Smooth muscle cell (in vitro differentiated cells): Measurements from ENCODE around the gene AHI1. TPM values are rescaled to one million over a fixed set of nuclear protein-coding genes. Genes with fewer than 3 reads are reported as not detected.
A peak's percentile ranks its signal among the peaks of the same experiment; 100 is the strongest.

Experiments used
- DNase-seq: peaks from one replicate; lab custom pipeline; 2025; ENCODE audit not compliant: unreplicated experiment; lab: John Stamatoyannopoulos, UW
- H2AFZ ChIP-seq: fragments of 200-600 bp; sonication (generic); 2 replicates; pipeline ENCODE4 v1.6.0; 2016; ENCODE audit warnings: antibody characterized with exemption, low read depth, mild to moderate bottlenecking
- H3F3A ChIP-seq: fragments of 200-600 bp; sonication (generic); 2 replicates; pipeline ENCODE4 v1.6.0; 2017; ENCODE audit warnings: antibody characterized with exemption, low read depth
- H3K27ac ChIP-seq: fragments of 200-600 bp; sonication (generic); 2 replicates; pipeline ENCODE4 v1.5.1; 2016; ENCODE audit warnings: low read depth, mild to moderate bottlenecking
- H3K27me3 ChIP-seq: fragments of 200-600 bp; sonication (generic); 2 replicates; pipeline ENCODE4 v1.6.1; 2016; ENCODE audit warnings: low read depth, mild to moderate bottlenecking
- H3K36me3 ChIP-seq: fragments of 200-600 bp; sonication (generic); 2 replicates; pipeline ENCODE4 v1.5.1; 2016; ENCODE audit warnings: low read depth
- H3K4me1 ChIP-seq: fragments of 200-600 bp; sonication (generic); 2 replicates; pipeline ENCODE4 v1.5.1; 2016; ENCODE audit warnings: low read depth
- H3K4me2 ChIP-seq: fragments of 200-600 bp; sonication (generic); 2 replicates; pipeline ENCODE4 v1.6.0; 2016; ENCODE audit warnings: mild to moderate bottlenecking
- H3K4me3 ChIP-seq: fragments of 200-600 bp; sonication (generic); 2 replicates; pipeline ENCODE4 v1.5.1; 2016; ENCODE audit warnings: mild to moderate bottlenecking
- H3K79me2 ChIP-seq: fragments of 200-600 bp; sonication (generic); 2 replicates; pipeline ENCODE4 v1.6.0; 2016; ENCODE audit warnings: low read depth, mild to moderate bottlenecking
- H3K9ac ChIP-seq: fragments of 200-600 bp; sonication (generic); 2 replicates; pipeline ENCODE4 v1.6.0; 2016; ENCODE audit warnings: low read depth
- H3K9me3 ChIP-seq: fragments of 200-600 bp; sonication (generic); replicated peaks from 2 replicates; pipeline ENCODE4 v1.5.1; 2016; ENCODE audit warnings: low read depth
- H4K20me1 ChIP-seq: fragments of 200-600 bp; sonication (generic); 2 replicates; pipeline ENCODE4 v1.6.0; 2016; ENCODE audit warnings: low read depth
- CTCF ChIP-seq: fragments of 200-600 bp; sonication (generic); IDR thresholded peaks from 2 replicates; pipeline ENCODE4 v1.5.1; 2017; ENCODE audit warnings: borderline replicate concordance, mild to moderate bottlenecking, antibody characterized with exemption; ENCODE audit not compliant: insufficient read depth, poor library complexity, severe bottlenecking
- WGBS: methylation state at CpG from one replicate; pipeline ENCODE4 v1.1.7; 2016; ENCODE audit warnings: low lambda C conversion rate; 5-methylcytosine and 5-hydroxymethylcytosine counted together
- polyA plus RNA-seq: library from polyadenylated mRNA; unstranded; fragments of >200 nt; fragmentation: Nextera tagmentation; extraction: Ambion mirVana; gene quantifications from 2 replicates; pipeline ENCODE4 v1.2.1, GENCODE V29; 2016
- total RNA-seq: library from RNA; depleted of rRNA; stranded (reverse); fragments of >200 nt; gene quantifications from 2 replicates; pipeline ENCODE4 v1.2.3, GENCODE V29; 2014

The AHI1 gene
- total and polyA plus RNA-seq, 2 experiments from 2014 or later, result 16.0 to 18.8 TPM

- 100% methylated on average over 1 of the region's 1 CpG for WGBS
- Histone ChIP-seq H3K9me3 (no peaks in the 10 kb centered on the region), H3K4me1 (no peaks in the 10 kb centered on the region), H3K27me3 (no peaks in the 10 kb centered on the region), H3K27ac (no peak overlapping the region), H3K4me2 (no peak overlapping the region), H3K36me3 (no peaks in the 10 kb centered on the region), H3F3A (no peaks in the 10 kb centered on the region), H4K20me1 (no peaks in the 10 kb centered on the region), H3K79me2 (no peaks in the 10 kb centered on the region), H2AFZ (no peak overlapping the region), H3K9ac (no peak overlapping the region), H3K4me3 (no peak overlapping the region)
- no peak for TF ChIP-seq CTCF
- no peak for DNase-seq
These were observed 73.2 kb downstream of the AHI1 start for GRCh38 chr6:135424385-135424784.

- H3K9ac ChIP-seq, result no peak overlapping the region
- no peaks in the 10 kb centered on the region for H3F3A ChIP-seq
- no peak overlapping the region for H2AFZ ChIP-seq
- WGBS, result 10% methylated on average over 2 of the region's 2 CpGs
- H3K4me1 ChIP-seq, result no peaks in the 10 kb centered on the region
- no peak for DNase-seq
- no peak overlapping the region for H3K27ac ChIP-seq
- H3K4me2 ChIP-seq, result no peak overlapping the region
- peak; percentile 66 for TF ChIP-seq CTCF
- H4K20me1 ChIP-seq, result no peaks in the 10 kb centered on the region
- H3K27me3 ChIP-seq, result no peaks in the 10 kb centered on the region
- no peak overlapping the region for H3K4me3 ChIP-seq
- no peaks in the 10 kb centered on the region for H3K79me2 ChIP-seq
- H3K36me3 ChIP-seq, result no peaks in the 10 kb centered on the region
- no peaks in the 10 kb centered on the region for H3K9me3 ChIP-seq
These were observed 73.9 kb downstream of the AHI1 start for GRCh38 chr6:135423649-135424128.

- H3K4me2 ChIP-seq, result no peak overlapping the region
- no peak overlapping the region for H2AFZ ChIP-seq
- DNase-seq, result no peak
- TF ChIP-seq CTCF, result no peak
- H3K9me3 ChIP-seq, result no peaks in the 10 kb centered on the region
- H3K9ac ChIP-seq, result no peak overlapping the region
- H3K4me3 ChIP-seq, result no peak overlapping the region
- H3K27me3 ChIP-seq, result no peaks in the 10 kb centered on the region
- no peaks in the 10 kb centered on the region for H3F3A ChIP-seq
- no peaks in the 10 kb centered on the region for H3K4me1 ChIP-seq
- H3K27ac ChIP-seq, result no peak overlapping the region
- H4K20me1 ChIP-seq, result no peaks in the 10 kb centered on the region
- WGBS, result 84% methylated on average over 2 of the region's 2 CpGs
- H3K79me2 ChIP-seq, result no peaks in the 10 kb centered on the region
- H3K36me3 ChIP-seq, result no peaks in the 10 kb centered on the region
These were observed 78.4 kb downstream of the AHI1 start for GRCh38 chr6:135419162-135419561.

GRCh38 chr6:135418040-135418760 is 79.3 kb downstream of the AHI1 start:
- Histone ChIP-seq H4K20me1 (no peaks in the 10 kb centered on the region), H3K9ac (no peak overlapping the region), H3K9me3 (no peaks in the 10 kb centered on the region), H3K27ac (no peak overlapping the region), H3K36me3 (no peaks in the 10 kb centered on the region), H3K4me1 (no peaks in the 10 kb centered on the region), H3K27me3 (no peaks in the 10 kb centered on the region), H3K79me2 (no peaks in the 10 kb centered on the region), H3K4me3 (no peak overlapping the region), H3K4me2 (no peak overlapping the region), H2AFZ (no peak overlapping the region), H3F3A (no peaks in the 10 kb centered on the region)
- no peak for DNase-seq
- WGBS, result 90% methylated on average over 3 of the region's 3 CpGs
- no peak for TF ChIP-seq CTCF
